ENCODE data around the gene LINC00237. TPM values are rescaled to one million over a fixed set of nuclear protein-coding genes. Genes with fewer than 3 reads are reported as not detected.

LINC00237 gene
- polyA plus RNA-seq, 2 of the 4 experiments (the other 2 are of a cell fraction) = not detected

- FAIRE-seq (peak; percentile 23), ATAC-seq (peak; percentile 94 to 99), DNase-seq (ENCODE audit: low read depth in 1 of 2, low spot score in 1 of 2) (peak; percentile 83 to 97)
- H3K4me3 ChIP-seq = peak within 1 kb of the TSS; percentile 89
- TF ChIP-seq RAD21 (conservative IDR thresholded peaks at IDR 0.05 in 1 of 2, IDR thresholded peaks at IDR 0.05 in 1 of 2) = peak in 1 of 2 experiments; percentile 12; a peak in 1 of 5 replicates
- TF ChIP-seq POLR2A (IDR thresholded peaks at IDR 0.05; ENCODE audit: low read length) = peak; percentile 95
- 0 out of 2 replicates have a peak, but pooled peaks have one; percentile 45 for TF ChIP-seq MAX (IDR thresholded peaks at IDR 0.05)
- peak; percentile 99 for TF ChIP-seq PHF8 (IDR thresholded peaks at IDR 0.05; ENCODE audit: borderline replicate concordance, low read depth)
- TF ChIP-seq E2F6 (IDR thresholded peaks at IDR 0.05; ENCODE audit: borderline replicate concordance, low read depth) = peak; percentile 45; the same call in 1 of the 2 replicates
- no peak for TF ChIP-seq RFX5 (IDR thresholded peaks at IDR 0.05)
- TF ChIP-seq KDM5A (IDR thresholded peaks at IDR 0.05) = peak; percentile 51; the same call in 1 of the 2 replicates
- TF ChIP-seq CHD2 (IDR thresholded peaks at IDR 0.05; ENCODE audit: low read length, partially characterized antibody) = no peak
- peak; percentile 59 for TF ChIP-seq MAFK (IDR thresholded peaks at IDR 0.05; ENCODE audit: partially characterized antibody)
- TF ChIP-seq, protein P1, sequence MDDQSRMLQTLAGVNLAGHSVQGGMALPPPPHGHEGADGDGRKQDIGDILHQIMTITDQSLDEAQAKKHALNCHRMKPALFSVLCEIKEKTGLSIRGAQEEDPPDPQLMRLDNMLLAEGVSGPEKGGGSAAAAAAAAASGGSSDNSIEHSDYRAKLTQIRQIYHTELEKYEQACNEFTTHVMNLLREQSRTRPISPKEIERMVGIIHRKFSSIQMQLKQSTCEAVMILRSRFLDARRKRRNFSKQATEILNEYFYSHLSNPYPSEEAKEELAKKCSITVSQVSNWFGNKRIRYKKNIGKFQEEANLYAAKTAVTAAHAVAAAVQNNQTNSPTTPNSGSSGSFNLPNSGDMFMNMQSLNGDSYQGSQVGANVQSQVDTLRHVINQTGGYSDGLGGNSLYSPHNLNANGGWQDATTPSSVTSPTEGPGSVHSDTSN (IDR thresholded peaks at IDR 0.05) = no peak
- peak; percentile 53; the same call in 1 of the 3 replicates for TF ChIP-seq BCL3 (IDR thresholded peaks at IDR 0.05)
- TF ChIP-seq JUN (IDR thresholded peaks at IDR 0.05) = peak in 1 of 2 experiments; percentile 60; a peak in 1 of 5 replicates
- POLR2A ChIA-PET = interaction anchor here (0.6 to 1.7 kb wide), 4 partner anchors 11 to 177 kb away, joined by 3 to 6 read pairs (median 4); partner anchors contain the start of gene XRN2
- peak within 1 kb of the TSS; percentile 81 for H3K4me2 ChIP-seq
- WGBS (ENCODE audit: missing lambda C conversion rate) = 1% methylated on average over 30 of the region's 66 CpGs
- H3K9me3 ChIP-seq = no peaks in the 10 kb centered on the region
- H3K27ac ChIP-seq = peak within 1 kb of the TSS; percentile 82 to 93
- CTCF ChIA-PET = interaction anchor here (0.6 to 4.3 kb wide), 11 partner anchors 12 to 288 kb away, joined by 3 to 22 read pairs (median 3); no protein-coding TSS in a partner anchor
- peaks cover 10% of the 10 kb centered on the region for H3K4me1 ChIP-seq
Measured at GRCh38 chr20:21125849-21126580, 19.9 kb upstream of the LINC00237 start, which contains the start of gene KIZ. Gene KIZ (plus strand): TSS chr20:21126082. CDS start chr20:21126116, 34 bp downstream.

- Histone ChIP-seq H3K4me3 (peak overlapping the region; percentile 89), H3K4me1 (peaks cover 10% of the 10 kb centered on the region), H3K27ac (peak overlapping the region; percentile 12 to 59; a peak in 3 of 6 replicates), H3K9me3 (no peaks in the 10 kb centered on the region), H3K4me2 (peak overlapping the region; percentile 67)
- peak; percentile 32 for FAIRE-seq
- TF ChIP-seq PHF8 (IDR thresholded peaks at IDR 0.05; ENCODE audit: borderline replicate concordance, low read depth) (no peak), USF2 (IDR thresholded peaks at IDR 0.05) (no peak), HEYL (CRISPR knock-in tag; IDR thresholded peaks at IDR 0.05) (no peak), POLR2AphosphoS2 (conservative IDR thresholded peaks at IDR 0.05; ENCODE audit: low read length) (no peak), ESRRA (IDR thresholded peaks at IDR 0.05; ENCODE audit: borderline replicate concordance, low read length) (no peak), HOXB13 (CRISPR knock-in tag; IDR thresholded peaks at IDR 0.05; ENCODE audit: low read depth) (no peak), ZSCAN20 (CRISPR knock-in tag; IDR thresholded peaks at IDR 0.05) (no peak), E2F6 (IDR thresholded peaks at IDR 0.05; ENCODE audit: borderline replicate concordance, low read depth) (peak; percentile 8; the same call in 1 of the 2 replicates), FOXS1 (CRISPR knock-in tag; IDR thresholded peaks at IDR 0.05) (no peak), CBX8 (IDR thresholded peaks at IDR 0.05) (no peak)
- TF ChIP-seq, protein P2, sequence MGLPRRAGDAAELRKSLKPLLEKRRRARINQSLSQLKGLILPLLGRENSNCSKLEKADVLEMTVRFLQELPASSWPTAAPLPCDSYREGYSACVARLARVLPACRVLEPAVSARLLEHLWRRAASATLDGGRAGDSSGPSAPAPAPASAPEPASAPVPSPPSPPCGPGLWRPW (IDR thresholded peaks at IDR 0.05) = no peak
- TF ChIP-seq, protein P3, sequence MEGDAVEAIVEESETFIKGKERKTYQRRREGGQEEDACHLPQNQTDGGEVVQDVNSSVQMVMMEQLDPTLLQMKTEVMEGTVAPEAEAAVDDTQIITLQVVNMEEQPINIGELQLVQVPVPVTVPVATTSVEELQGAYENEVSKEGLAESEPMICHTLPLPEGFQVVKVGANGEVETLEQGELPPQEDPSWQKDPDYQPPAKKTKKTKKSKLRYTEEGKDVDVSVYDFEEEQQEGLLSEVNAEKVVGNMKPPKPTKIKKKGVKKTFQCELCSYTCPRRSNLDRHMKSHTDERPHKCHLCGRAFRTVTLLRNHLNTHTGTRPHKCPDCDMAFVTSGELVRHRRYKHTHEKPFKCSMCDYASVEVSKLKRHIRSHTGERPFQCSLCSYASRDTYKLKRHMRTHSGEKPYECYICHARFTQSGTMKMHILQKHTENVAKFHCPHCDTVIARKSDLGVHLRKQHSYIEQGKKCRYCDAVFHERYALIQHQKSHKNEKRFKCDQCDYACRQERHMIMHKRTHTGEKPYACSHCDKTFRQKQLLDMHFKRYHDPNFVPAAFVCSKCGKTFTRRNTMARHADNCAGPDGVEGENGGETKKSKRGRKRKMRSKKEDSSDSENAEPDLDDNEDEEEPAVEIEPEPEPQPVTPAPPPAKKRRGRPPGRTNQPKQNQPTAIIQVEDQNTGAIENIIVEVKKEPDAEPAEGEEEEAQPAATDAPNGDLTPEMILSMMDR (IDR thresholded peaks at IDR 0.05) = peak; percentile 12; the same call in 1 of the 3 replicates
- POLR2A ChIA-PET = interaction anchor here (0.5 to 1.7 kb wide), 4 partner anchors 10 to 289 kb away, joined by 3 to 6 read pairs (median 3); partner anchors contain the start of gene XRN2
- peak; percentile 76 to 88 for DNase-seq (ENCODE audit: low read depth in 1 of 2, low spot score in 1 of 2)
- peak; percentile 87 to 91 for ATAC-seq
- 7% methylated on average over 25 of the region's 25 CpGs for WGBS (ENCODE audit: missing lambda C conversion rate)
- CTCF ChIA-PET = interaction anchor here (0.6 to 4.3 kb wide), 8 partner anchors 17 to 288 kb away, joined by 3 to 22 read pairs (median 4); no protein-coding TSS in a partner anchor
Measured at GRCh38 chr20:21125072-21125848, 19.1 kb upstream of the LINC00237 start.

Data from A549 (cell line).